Memory B cell (primary cell): ENCODE results near the gene ARHGAP42.

ENCODE experiments used
- ATAC-seq: fragments of 150-1000 bp; cut with Tn5 transposase; 2 replicates; pipeline ENCODE4 v1.10.0; 2021; ENCODE audit warnings: low read depth, mild to moderate bottlenecking, moderate library complexity
- DNase-seq, 2 donors: peaks; one replicate each; pipeline ENCODE4 v3.0.0; 2022; ENCODE audit warnings: low spot score in 2 of 2
- H3K27ac Mint-ChIP-seq: one replicate; pipeline ENCODE4 v1.8.0; 2022; ENCODE audit warnings: mild to moderate bottlenecking, moderate library complexity, mixed read lengths
- H3K27me3 Mint-ChIP-seq: one replicate; pipeline ENCODE4 v1.8.0; 2022; ENCODE audit warnings: mixed read lengths
- H3K36me3 Mint-ChIP-seq: one replicate; pipeline ENCODE4 v1.8.0; 2022; ENCODE audit warnings: mild to moderate bottlenecking, mixed read lengths
- H3K4me1 Mint-ChIP-seq: one replicate; pipeline ENCODE4 v1.8.0; 2022; ENCODE audit warnings: mixed read lengths
- H3K4me3 Mint-ChIP-seq: one replicate; pipeline ENCODE4 v1.8.0; 2022; ENCODE audit warnings: mild to moderate bottlenecking, moderate library complexity, mixed read lengths
- H3K9me3 Mint-ChIP-seq: one replicate; pipeline ENCODE4 v1.8.0; 2022; ENCODE audit warnings: mixed read lengths

The ARHGAP42 gene

DNA sequence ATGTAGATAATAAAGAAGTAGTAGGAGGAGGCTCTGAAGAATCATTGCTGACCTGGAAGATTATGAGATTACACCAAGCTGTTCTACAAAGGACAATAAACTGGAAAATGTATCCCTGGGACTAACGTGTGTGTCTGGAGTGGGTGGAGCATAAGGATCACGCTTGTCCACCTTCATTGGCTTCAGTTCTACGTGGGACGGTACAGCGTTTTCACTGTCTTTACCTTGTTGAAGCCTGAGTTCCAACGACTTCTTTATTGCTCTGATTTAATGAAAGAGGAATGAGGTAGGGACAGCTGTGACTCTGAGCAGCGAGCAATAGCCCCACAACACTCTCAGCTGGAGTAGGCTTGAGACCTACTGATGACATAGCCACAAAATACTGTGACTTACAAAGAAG is 87.0 kb downstream of the ARHGAP42 start:
- Mint-ChIP-seq H3K36me3 (peaks cover 12% of the 10 kb centered on the region), H3K27ac (no peak overlapping the region), H3K27me3 (no peaks in the 10 kb centered on the region), H3K4me1 (peaks cover 4% of the 10 kb centered on the region), H3K9me3 (peaks cover 2% of the 10 kb centered on the region), H3K4me3 (no peak overlapping the region)
- ATAC-seq (no peak), DNase-seq (no peak)

DNA sequence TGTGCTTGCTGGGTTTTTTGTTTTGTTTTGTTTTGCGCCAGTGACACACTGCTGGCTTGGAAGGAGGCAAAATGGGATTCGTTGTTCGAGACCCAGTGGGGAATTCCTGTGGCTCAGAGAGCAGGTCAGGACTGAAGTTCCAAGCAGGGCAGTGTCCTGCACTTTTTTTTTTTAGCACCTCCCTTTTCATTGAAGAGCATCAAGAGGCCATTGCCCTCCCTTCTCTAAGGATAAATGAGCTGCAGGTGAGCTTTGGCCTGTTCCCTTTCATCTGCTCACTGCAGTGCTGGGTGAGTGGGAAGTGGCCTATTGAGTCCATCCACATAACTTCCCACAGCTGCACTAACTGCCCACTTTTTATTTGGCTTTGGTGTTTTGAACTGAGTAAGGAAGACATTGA is 87.8 kb downstream of the ARHGAP42 start:
- Mint-ChIP-seq H3K36me3 (peaks cover 12% of the 10 kb centered on the region), H3K27me3 (no peaks in the 10 kb centered on the region), H3K27ac (no peak overlapping the region), H3K4me3 (no peak overlapping the region), H3K4me1 (peaks cover 4% of the 10 kb centered on the region), H3K9me3 (peaks cover 2% of the 10 kb centered on the region)
- no peak for DNase-seq
- no peak for ATAC-seq

DNA sequence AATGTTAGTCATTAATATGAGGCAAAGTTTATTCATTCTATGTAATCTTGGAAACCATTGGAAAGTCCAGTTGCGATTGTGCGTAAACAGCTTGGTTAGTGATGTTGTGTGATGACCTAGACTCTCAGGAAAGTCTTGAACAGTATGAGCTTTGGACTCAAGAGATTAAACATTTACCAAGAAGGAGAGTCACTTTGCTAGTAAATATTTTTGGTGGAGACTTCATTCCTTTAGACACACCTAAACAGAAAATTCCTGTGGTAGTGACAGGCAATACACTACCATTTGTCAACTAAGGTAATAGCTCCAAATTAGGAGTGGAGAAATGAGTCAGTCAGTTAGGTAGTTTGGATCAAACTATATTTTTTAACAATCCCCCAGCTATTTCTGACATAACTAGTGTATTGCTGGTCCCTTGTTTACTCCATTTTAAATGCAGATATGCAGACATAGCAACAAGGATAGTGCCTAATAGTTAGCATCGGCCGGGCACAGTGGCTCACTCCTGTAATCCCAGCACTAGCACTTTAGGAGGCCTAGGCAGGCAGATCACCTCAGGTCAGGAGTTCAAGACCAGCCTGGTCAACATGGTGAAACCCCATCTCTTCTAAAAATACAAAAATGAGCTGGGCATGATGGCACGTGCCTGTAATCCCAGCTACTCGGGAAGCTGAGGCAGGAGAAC is 89.3 kb downstream of the ARHGAP42 start:
- Mint-ChIP-seq H3K27ac (peak overlapping the region; percentile 28), H3K27me3 (no peaks in the 10 kb centered on the region), H3K36me3 (peaks cover 9% of the 10 kb centered on the region), H3K4me3 (no peak overlapping the region), H3K4me1 (peaks cover 4% of the 10 kb centered on the region), H3K9me3 (peaks cover 2% of the 10 kb centered on the region)
- no peak for DNase-seq
- no peak for ATAC-seq

DNA sequence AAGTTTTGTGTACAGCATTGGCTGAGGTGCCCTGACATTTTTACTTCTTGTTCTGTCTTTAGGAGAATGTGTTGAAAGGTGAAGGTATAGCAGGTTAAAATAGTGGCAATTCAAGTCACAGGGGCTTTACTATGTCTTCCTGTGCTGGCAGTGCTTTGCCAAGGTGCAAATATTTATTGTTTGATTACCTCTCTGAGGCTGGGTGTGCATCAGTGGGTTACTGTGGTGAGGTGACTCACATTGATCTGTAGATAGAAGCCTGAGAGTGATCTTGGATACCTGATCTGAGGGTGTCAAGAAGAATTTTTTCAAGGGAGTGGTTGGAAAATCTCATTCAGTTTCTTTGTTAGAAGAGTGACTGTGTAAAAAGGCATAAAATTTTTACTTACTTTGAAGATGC is 90.0 kb downstream of the ARHGAP42 start:
- Mint-ChIP-seq H3K4me1 (peaks cover 4% of the 10 kb centered on the region), H3K27ac (peak overlapping the region; percentile 28), H3K36me3 (peaks cover 5% of the 10 kb centered on the region), H3K4me3 (no peak overlapping the region), H3K27me3 (no peaks in the 10 kb centered on the region), H3K9me3 (peaks cover 2% of the 10 kb centered on the region)
- ATAC-seq (no peak), DNase-seq (no peak)

GRCh38 chr11:100777736-100778135 is 90.6 kb downstream of the ARHGAP42 start:
- ATAC-seq, result no peak
- Mint-ChIP-seq H3K36me3 (peaks cover 7% of the 10 kb centered on the region), H3K27ac (no peak overlapping the region), H3K27me3 (no peaks in the 10 kb centered on the region), H3K4me3 (no peak overlapping the region), H3K9me3 (peaks cover 2% of the 10 kb centered on the region), H3K4me1 (peaks cover 4% of the 10 kb centered on the region)
- no peak for DNase-seq

GRCh38 chr11:100778166-100778785 is 91.2 kb downstream of the ARHGAP42 start:
- peaks cover 2% of the 10 kb centered on the region for H3K9me3 Mint-ChIP-seq
- H3K4me1 Mint-ChIP-seq, result peaks cover 4% of the 10 kb centered on the region
- no peaks in the 10 kb centered on the region for H3K27me3 Mint-ChIP-seq
- no peak overlapping the region for H3K27ac Mint-ChIP-seq
- no peak for DNase-seq
- peaks cover 7% of the 10 kb centered on the region for H3K36me3 Mint-ChIP-seq
- ATAC-seq, result no peak
- no peak overlapping the region for H3K4me3 Mint-ChIP-seq

DNA sequence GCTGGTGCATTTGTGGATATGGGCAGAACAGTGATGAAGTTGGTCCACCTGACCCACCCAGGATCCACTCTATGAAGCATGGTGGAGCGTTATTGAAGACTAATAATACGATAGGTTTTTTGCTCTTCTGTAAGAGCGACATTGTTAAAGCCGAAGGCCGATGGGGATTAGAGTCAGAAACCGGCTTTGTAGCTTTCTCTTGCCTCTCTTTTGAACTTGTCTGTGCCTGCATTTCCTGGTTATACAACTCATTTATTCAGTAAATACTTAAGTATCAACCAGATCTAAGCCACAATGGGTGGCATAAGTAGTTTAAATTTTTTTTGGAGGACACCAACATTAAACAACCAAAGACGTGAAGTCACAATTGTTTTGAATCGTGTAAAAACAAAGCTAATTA is 93.4 kb downstream of the ARHGAP42 start:
- Mint-ChIP-seq H3K27ac (no peak overlapping the region), H3K9me3 (no peaks in the 10 kb centered on the region), H3K4me1 (peaks cover 2% of the 10 kb centered on the region), H3K4me3 (no peak overlapping the region), H3K27me3 (no peaks in the 10 kb centered on the region), H3K36me3 (peaks cover 2% of the 10 kb centered on the region)
- no peak for DNase-seq
- ATAC-seq, result no peak

GRCh38 chr11:100785148-100785983 is 98.3 kb downstream of the ARHGAP42 start:
- H3K27me3 Mint-ChIP-seq, result no peaks in the 10 kb centered on the region
- ATAC-seq, result no peak
- no peak for DNase-seq
- no peaks in the 10 kb centered on the region for H3K9me3 Mint-ChIP-seq
- H3K27ac Mint-ChIP-seq, result no peak overlapping the region
- peaks cover 2% of the 10 kb centered on the region for H3K4me1 Mint-ChIP-seq
- no peak overlapping the region for H3K4me3 Mint-ChIP-seq
- H3K36me3 Mint-ChIP-seq, result peaks cover 3% of the 10 kb centered on the region

DNA sequence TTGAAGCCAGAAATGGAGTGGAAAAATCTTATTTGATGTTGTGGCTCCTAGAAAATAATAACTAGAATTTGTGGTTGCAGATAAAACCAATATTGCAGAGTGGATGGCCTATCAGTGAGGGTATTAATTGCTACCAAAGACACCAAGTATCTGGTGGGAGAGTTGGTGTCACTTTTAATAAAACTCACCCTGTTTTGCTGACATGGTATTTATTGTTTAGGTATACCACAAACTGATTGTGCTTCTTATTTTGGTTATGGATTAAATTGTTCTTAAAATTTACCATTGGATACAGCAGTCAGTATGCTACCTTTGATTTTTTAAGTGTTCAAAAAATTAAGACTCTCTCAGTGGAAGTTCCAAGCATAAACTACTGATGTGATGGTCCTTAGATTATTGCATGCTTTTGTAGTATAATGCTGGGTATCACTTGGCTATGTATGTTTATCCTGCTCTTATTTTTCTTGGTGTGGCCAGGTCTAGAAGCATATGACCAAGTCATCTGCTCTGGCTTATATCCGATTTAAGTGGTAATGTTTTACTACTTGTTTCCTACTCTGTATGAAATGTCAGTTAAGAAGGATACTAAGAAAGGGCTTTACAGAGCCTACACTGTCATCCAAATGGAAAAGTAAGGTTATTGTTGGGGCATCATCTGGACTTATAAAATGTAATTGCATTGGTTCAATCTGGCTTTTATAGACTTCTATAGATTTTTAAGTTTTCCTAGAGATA is 101.6 kb downstream of the ARHGAP42 start:
- ATAC-seq (no peak), DNase-seq (no peak)
- no peaks in the 10 kb centered on the region for H3K9me3 Mint-ChIP-seq
- H3K36me3 Mint-ChIP-seq, result peaks cover 2% of the 10 kb centered on the region
- no peak overlapping the region for H3K27ac Mint-ChIP-seq
- peaks cover 2% of the 10 kb centered on the region for H3K4me1 Mint-ChIP-seq
- H3K4me3 Mint-ChIP-seq, result no peak overlapping the region
- H3K27me3 Mint-ChIP-seq, result no peaks in the 10 kb centered on the region

DNA sequence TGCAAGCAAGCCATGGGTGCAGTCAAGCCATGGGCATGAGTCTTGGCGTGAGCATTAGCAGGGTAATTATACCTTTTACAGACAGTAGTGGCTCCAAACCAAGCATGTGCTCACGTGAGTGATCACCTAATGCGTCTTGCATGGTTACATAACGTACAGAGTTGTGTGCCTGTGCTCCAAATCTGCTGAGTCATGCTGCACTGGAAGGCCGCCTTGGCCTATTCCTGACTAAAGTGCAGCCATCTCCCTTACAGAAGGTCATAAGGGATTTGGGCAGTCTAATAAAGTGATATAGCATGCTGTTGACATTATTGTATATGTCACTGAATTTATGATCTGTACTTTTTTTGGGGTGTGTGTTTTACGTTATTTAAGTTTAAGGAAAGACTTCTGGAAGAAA is 102.4 kb downstream of the ARHGAP42 start:
- DNase-seq (no peak), ATAC-seq (no peak)
- peaks cover 2% of the 10 kb centered on the region for H3K4me1 Mint-ChIP-seq
- no peaks in the 10 kb centered on the region for H3K27me3 Mint-ChIP-seq
- no peak overlapping the region for H3K27ac Mint-ChIP-seq
- no peak overlapping the region for H3K4me3 Mint-ChIP-seq
- H3K9me3 Mint-ChIP-seq, result no peaks in the 10 kb centered on the region
- H3K36me3 Mint-ChIP-seq, result peaks cover 2% of the 10 kb centered on the region

- Mint-ChIP-seq H3K27ac (no peak overlapping the region), H3K9me3 (no peaks in the 10 kb centered on the region), H3K4me3 (no peak overlapping the region), H3K36me3 (peaks cover 2% of the 10 kb centered on the region), H3K27me3 (no peaks in the 10 kb centered on the region), H3K4me1 (peaks cover 2% of the 10 kb centered on the region)
- ATAC-seq, result no peak
- DNase-seq, result no peak
Observed at GRCh38 chr11:100790073-100790472, 103.0 kb downstream of the ARHGAP42 start.

GRCh38 chr11:100791103-100791502 is 104.0 kb downstream of the ARHGAP42 start:
- no peaks in the 10 kb centered on the region for H3K27me3 Mint-ChIP-seq
- H3K36me3 Mint-ChIP-seq, result peaks cover 7% of the 10 kb centered on the region
- no peak overlapping the region for H3K27ac Mint-ChIP-seq
- no peaks in the 10 kb centered on the region for H3K9me3 Mint-ChIP-seq
- ATAC-seq (no peak), DNase-seq (no peak)
- H3K4me1 Mint-ChIP-seq, result peaks cover 2% of the 10 kb centered on the region
- no peak overlapping the region for H3K4me3 Mint-ChIP-seq

DNA sequence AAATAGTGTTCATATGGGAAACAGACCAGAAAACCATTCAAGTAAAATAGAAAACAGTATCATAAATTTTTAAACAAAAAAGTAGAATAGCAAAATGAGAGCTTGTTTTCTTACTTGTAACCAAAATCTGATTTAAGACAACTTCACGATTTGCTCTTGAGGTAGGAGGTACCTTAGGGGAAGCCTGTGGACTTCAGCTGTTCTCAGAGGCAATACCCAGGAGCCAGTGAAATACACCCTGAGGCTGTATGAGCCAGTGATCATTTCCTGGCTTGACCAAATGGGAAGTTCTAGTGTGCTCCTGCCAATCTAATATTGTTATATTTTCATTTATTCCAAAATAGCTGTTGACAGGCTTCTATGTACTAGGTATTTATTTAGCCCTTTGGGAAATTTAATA is 104.8 kb downstream of the ARHGAP42 start:
- ATAC-seq, result no peak
- H3K36me3 Mint-ChIP-seq, result peaks cover 7% of the 10 kb centered on the region
- no peaks in the 10 kb centered on the region for H3K27me3 Mint-ChIP-seq
- DNase-seq, result no peak
- H3K27ac Mint-ChIP-seq, result no peak overlapping the region
- H3K9me3 Mint-ChIP-seq, result no peaks in the 10 kb centered on the region
- H3K4me3 Mint-ChIP-seq, result no peak overlapping the region
- H3K4me1 Mint-ChIP-seq, result peaks cover 2% of the 10 kb centered on the region

DNA sequence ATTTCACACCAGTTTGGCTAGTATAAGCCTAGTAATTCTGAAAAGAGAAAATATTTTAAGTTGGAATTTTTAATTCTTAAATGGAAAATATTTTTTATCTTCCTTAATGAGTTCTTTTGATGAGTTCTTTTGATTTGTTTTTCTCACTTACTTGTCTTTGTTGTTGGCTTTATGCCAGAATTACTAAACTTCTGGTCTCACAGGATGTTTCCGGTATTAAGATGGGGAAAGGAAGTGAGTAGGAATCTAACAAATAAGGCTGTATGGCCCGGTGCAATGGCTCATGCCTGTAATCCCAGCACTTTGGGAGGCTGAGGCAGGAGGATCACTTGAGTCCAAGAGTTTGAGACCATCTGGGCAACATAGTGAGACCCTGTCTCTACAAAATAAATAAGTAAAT is 106.4 kb downstream of the ARHGAP42 start:
- Mint-ChIP-seq H3K4me3 (no peak overlapping the region), H3K27me3 (no peaks in the 10 kb centered on the region), H3K36me3 (peaks cover 5% of the 10 kb centered on the region), H3K27ac (no peak overlapping the region), H3K9me3 (no peaks in the 10 kb centered on the region), H3K4me1 (peaks cover 2% of the 10 kb centered on the region)
- DNase-seq (no peak), ATAC-seq (no peak)
